22Rv1 (cell line): ENCODE data around the gene PMF1.

ENCODE experiments used
- ZFX ChIP-seq: fragments of 450-650 bp; IDR thresholded peaks from 2 replicates; pipeline ENCODE4 v1.6.1; 2017; ENCODE audit warnings: antibody characterized with exemption, borderline replicate concordance
- TF ChIP-seq, protein P1 (sequence below): fragments of 450-650 bp; IDR thresholded peaks from 2 replicates; pipeline ENCODE4 v1.5.1; 2017; ENCODE audit warnings: mild to moderate bottlenecking

DNA sequence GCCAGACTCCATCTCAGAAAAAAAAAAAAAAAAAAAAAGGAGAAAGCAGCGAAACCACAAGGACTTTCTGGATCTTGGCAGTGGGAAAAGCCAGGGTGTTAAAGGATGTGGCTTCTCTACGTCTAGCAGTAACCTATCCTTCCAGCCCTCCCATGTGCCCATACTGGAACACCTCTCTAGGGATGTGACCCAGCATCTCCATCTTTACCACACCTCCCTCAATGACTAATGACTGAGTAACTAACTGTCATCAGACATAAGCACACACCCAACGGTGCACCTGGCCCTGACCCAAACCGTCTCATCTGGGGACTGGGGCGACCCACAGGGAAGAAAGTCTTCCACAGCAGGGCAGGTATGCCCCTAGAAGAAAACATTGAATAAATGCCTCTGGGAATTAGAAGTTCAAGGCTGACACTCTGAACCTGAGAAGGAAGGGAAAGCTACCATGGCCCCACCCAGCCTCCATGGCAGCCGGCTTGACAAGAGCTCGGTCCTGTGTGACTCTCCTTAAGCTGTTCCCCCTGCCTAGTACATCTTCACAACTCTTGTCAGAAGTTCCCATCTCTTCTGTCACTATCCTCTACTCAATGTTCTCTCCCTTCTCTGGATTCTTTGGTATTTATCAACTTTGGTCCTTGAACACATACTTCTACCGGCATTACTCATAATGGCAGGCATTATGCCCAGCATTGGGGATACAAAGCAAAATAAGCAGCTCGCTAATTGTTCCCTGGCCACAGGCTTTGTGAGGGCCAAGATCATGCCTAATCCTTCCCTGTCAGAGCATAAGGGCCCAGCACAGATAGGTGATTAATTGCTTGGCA lies 49.9 kb downstream of the PMF1 start:
- TF ChIP-seq, protein P1, sequence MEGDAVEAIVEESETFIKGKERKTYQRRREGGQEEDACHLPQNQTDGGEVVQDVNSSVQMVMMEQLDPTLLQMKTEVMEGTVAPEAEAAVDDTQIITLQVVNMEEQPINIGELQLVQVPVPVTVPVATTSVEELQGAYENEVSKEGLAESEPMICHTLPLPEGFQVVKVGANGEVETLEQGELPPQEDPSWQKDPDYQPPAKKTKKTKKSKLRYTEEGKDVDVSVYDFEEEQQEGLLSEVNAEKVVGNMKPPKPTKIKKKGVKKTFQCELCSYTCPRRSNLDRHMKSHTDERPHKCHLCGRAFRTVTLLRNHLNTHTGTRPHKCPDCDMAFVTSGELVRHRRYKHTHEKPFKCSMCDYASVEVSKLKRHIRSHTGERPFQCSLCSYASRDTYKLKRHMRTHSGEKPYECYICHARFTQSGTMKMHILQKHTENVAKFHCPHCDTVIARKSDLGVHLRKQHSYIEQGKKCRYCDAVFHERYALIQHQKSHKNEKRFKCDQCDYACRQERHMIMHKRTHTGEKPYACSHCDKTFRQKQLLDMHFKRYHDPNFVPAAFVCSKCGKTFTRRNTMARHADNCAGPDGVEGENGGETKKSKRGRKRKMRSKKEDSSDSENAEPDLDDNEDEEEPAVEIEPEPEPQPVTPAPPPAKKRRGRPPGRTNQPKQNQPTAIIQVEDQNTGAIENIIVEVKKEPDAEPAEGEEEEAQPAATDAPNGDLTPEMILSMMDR: no peak
- TF ChIP-seq ZFX: no peak
